ENCODE data around the gene SYT8.

GRCh38 chr11:1817511-1817910 is 17.3 kb upstream of the SYT8 start:
- TF ChIP-seq CTCF (conservative IDR thresholded peaks at IDR 0.05; ENCODE audit: low read length) (no peak), EZH2phosphoT487 (IDR thresholded peaks at IDR 0.05; ENCODE audit: borderline replicate concordance, low read depth, low read length) (no peak)
